ENCODE measurements around the gene MTNR1B.

- no peak for TF ChIP-seq CTCF (IDR thresholded peaks at IDR 0.05)
- no peak for TF ChIP-seq POLR2A (IDR thresholded peaks at IDR 0.05)
Measured at GRCh38 chr11:92975285-92975684, 5.8 kb downstream of the MTNR1B start.

Measured in right lobe of liver (tissue), 4 donors.